Inferior parietal cortex (tissue), 1 donor: ENCODE measurements around the gene SYNPR.
A peak's percentile ranks its signal among the peaks of the same experiment; 100 is the strongest.

Experiments used
- DNase-seq: peaks from one replicate; pipeline ENCODE4 v3.0.0-alpha.2; 2016; ENCODE audit errors: extremely low spot score

Gene SYNPR

GRCh38 chr3:63304421-63304820 lies 26.3 kb downstream of the SYNPR start:
- DNase-seq = peak; percentile 58

GRCh38 chr3:63308072-63308471 lies 30.0 kb downstream of the SYNPR start:
- no peak for DNase-seq

DNA sequence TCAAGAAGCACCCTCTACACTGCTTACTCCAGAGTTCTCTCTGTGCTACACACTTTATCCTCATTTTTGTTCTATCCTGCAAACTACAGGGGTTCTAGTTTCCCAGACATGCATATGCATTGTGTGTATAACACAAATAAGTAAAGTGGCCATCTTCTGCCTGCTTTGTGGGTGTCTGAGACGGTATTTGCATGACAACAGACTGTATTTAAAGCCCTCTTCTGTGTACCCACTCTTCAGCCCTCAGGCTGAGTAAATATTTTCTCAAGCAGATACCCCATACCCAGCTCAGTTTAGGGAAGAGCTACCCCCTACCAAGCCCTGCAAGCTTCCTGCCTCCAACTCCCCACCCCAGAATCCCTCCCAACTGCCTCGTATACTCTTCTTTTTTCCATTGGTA lies 31.7 kb downstream of the SYNPR start:
- no peak for DNase-seq

DNA sequence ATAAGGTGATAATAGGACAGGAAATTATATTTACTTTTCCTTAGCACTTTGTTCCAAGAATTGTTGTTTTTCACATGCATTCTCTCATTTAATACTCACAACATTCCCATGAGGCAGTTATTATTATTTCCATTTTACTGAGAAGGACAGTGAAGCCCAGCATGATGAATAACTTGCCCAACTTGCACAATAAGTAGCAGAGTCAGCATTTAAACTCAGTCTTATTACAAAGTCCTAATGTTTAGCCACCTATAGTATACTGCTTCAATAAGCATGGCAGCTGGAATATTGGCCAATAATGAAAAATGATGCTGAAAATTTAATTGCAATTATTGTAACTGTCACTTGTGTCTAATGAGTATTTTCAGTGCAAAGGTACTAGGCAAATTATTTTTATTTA lies 45.7 kb downstream of the SYNPR start:
- DNase-seq = no peak

DNA sequence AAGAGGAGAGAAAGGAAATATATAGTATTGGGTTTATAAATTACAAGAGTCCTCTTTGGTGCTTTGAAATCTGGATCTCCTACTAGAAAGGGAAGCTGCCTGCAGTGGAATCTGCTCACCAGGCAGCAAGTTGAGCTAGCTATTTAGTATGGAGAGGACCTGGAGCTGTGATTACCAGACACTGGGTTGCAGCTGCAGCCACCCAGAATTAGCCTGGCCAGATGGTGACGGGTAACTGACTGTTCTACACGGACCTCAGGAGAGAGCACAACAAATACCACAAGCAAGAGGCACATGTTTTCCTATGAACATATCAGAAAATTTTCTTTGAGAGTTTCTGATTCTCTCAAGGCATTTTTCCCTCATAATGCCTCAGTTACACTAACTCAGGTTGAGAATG lies 46.5 kb downstream of the SYNPR start:
- no peak for DNase-seq

DNA sequence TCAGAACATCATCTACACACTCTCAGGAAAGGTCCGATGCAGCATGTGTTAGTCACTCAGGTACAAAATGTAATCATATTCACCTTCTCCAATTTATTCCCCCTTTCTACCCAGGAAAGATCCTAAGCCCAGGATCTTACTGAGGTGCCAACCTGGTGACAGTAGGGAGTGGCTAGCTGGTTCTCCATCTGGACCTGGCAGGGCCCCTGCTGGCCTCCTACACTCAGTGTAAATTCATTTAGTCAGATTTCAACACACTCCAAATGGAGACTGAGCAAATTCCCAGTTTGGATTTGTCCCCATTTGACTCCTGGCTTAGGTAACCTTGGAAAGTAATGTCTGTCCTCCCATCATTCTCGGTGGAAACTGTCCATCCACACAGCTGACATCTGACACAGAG lies 47.3 kb downstream of the SYNPR start:
- no peak for DNase-seq

GRCh38 chr3:63328365-63328764 lies 50.3 kb downstream of the SYNPR start:
- DNase-seq = no peak

DNA sequence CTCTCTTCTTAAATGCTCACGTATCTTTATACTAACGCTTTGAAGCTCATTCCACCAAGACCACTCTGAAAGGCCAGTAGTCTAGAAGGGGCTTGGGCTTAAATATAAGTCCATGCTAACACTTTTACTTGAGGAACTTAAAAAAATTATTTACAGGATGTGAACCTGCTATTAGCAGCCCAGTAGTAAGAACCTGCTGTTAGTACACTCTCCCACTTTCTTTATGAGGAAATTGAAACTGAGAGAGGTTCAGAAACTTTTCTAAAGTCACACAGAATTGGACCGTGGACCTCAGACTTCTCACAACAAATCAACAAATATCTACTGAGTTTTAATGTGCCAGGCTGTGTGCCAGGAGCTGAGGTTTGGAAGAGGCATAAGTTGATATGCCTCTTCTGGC lies 53.4 kb downstream of the SYNPR start:
- no peak for DNase-seq

- no peak for DNase-seq
Measured at GRCh38 chr3:63333815-63334214, 55.7 kb downstream of the SYNPR start.

- DNase-seq = no peak
Measured at GRCh38 chr3:63338351-63338750, 60.2 kb downstream of the SYNPR start.

GRCh38 chr3:63343674-63344073 lies 65.6 kb downstream of the SYNPR start:
- DNase-seq = peak; percentile 63

- DNase-seq = no peak
Measured at GRCh38 chr3:63344661-63345060, 66.6 kb downstream of the SYNPR start.

- DNase-seq = peak; percentile 75
Measured at GRCh38 chr3:63349583-63350573, 71.8 kb downstream of the SYNPR start.

GRCh38 chr3:63351159-63352007 lies 73.3 kb downstream of the SYNPR start:
- DNase-seq = peak; percentile 87

- DNase-seq = no peak
Measured at GRCh38 chr3:63352008-63352279, 73.8 kb downstream of the SYNPR start.

DNA sequence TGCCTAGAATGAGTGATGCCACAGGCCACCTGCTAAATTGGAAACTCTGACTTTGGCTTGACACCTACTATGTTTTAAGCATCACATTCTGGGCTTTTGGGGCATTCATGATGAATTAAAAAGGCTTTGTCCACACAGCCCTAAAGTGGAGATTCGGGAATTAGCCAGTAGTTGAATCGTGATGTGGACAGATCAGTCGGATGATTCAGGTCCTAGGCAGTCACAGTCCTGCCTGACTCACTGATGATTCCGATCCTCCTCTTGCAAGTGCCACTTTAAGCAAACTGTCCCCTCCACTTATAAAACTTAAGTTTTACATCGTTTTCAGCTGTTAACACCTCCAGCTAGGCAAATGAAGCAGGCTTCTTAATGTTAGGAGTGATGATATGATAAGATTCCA lies 75.3 kb downstream of the SYNPR start:
- no peak for DNase-seq

DNA sequence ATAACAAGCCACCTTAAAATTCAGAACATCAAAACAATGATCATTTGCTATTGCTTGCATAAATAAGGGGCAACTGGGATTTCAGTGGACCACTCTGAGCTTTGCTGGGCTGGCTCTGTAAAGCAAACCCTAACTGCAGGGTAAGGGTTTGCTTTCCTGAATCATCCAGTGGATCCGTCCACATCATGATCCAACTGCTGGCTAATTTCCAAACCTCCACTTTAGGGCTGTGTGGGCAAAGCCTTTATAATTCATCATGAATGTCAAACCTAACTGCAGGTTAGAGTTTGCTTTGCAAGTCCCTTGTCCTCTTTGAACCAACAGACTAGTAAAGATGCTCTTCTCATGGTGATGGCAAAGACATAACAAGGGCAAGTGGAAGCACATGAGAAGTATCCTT lies 76.1 kb downstream of the SYNPR start:
- no peak for DNase-seq

GRCh38 chr3:63355809-63356208 lies 77.7 kb downstream of the SYNPR start:
- no peak for DNase-seq

- DNase-seq = no peak
Measured at GRCh38 chr3:63364495-63364894, 86.4 kb downstream of the SYNPR start.

- no peak for DNase-seq
Measured at GRCh38 chr3:63364910-63365309, 86.8 kb downstream of the SYNPR start.

GRCh38 chr3:63365671-63366070 lies 87.6 kb downstream of the SYNPR start:
- no peak for DNase-seq

GRCh38 chr3:63370094-63370493 lies 92.0 kb downstream of the SYNPR start:
- no peak for DNase-seq

- DNase-seq = no peak
Measured at GRCh38 chr3:63383040-63383439, 104.9 kb downstream of the SYNPR start.
